ENCODE data around the gene CXCR6.

- no peak for TF ChIP-seq CTCF (IDR thresholded peaks at IDR 0.05)
- no peak for TF ChIP-seq POLR2A (IDR thresholded peaks at IDR 0.05; ENCODE audit: low read length)
- TF ChIP-seq EP300 (IDR thresholded peaks at IDR 0.05), result no peak
- TF ChIP-seq ZC3H11A (IDR thresholded peaks at IDR 0.05), result no peak
- no peak for TF ChIP-seq TP53 (CRISPR knock-in tag; IDR thresholded peaks at IDR 0.05)
- TF ChIP-seq KDM1A (IDR thresholded peaks at IDR 0.05; ENCODE audit: low read depth), result no peak
- TF ChIP-seq MYC (IDR thresholded peaks at IDR 0.05; ENCODE audit: borderline replicate concordance, low read length), result no peak
- TF ChIP-seq SMC3 (IDR thresholded peaks at IDR 0.05), result no peak
These were observed 3.9 kb upstream of the CXCR6 start for GRCh38 chr3:45939341-45939771.
